ENCODE measurements around the gene ZNF134. TPM values are rescaled to one million over a fixed set of nuclear protein-coding genes. Genes with fewer than 3 reads are reported as not detected.

ZNF134 gene
- total RNA-seq, 1 experiment from 2014 or later, result 52.5 TPM

DNA sequence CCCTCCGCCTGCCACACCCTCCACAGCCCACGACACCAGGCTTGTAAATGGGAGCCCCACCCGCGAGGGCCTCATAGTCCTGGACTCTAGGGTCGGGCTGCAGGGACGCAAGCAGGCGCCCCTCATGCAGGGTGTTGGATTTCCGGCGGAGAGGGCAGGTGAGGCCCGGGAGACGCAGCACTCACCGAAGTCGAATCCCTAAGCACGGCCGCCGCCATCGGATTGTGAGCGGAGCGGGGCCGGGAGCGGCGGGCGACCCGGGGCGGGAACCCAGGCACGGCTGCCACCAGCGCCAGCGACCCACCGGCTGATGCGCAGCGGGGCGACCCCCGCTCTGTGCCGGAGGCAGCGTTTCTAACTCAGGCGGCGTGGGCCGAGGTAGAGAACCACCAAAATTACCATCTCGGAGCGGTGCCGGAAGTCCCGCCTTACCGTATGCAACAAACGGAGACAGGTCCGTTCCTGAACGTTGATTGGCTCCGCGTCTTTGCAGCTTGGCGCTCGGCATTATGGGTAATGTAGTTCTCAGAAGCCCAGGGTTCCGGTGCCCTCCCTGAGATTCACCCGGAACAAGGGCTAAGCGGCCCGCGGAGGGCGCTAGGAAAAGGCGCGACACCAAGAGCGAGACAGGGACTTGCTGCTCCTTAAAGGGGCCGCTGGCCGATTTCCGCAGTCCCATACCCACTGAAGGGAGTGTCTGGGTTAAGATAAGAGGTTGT lies 35.4 kb upstream of the ZNF134 start, which contains the start of gene ZNF416 (continued):
- TF ChIP-seq, protein P1, sequence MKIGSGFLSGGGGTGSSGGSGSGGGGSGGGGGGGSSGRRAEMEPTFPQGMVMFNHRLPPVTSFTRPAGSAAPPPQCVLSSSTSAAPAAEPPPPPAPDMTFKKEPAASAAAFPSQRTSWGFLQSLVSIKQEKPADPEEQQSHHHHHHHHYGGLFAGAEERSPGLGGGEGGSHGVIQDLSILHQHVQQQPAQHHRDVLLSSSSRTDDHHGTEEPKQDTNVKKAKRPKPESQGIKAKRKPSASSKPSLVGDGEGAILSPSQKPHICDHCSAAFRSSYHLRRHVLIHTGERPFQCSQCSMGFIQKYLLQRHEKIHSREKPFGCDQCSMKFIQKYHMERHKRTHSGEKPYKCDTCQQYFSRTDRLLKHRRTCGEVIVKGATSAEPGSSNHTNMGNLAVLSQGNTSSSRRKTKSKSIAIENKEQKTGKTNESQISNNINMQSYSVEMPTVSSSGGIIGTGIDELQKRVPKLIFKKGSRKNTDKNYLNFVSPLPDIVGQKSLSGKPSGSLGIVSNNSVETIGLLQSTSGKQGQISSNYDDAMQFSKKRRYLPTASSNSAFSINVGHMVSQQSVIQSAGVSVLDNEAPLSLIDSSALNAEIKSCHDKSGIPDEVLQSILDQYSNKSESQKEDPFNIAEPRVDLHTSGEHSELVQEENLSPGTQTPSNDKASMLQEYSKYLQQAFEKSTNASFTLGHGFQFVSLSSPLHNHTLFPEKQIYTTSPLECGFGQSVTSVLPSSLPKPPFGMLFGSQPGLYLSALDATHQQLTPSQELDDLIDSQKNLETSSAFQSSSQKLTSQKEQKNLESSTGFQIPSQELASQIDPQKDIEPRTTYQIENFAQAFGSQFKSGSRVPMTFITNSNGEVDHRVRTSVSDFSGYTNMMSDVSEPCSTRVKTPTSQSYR (CRISPR knock-in tag; IDR thresholded peaks at IDR 0.05), result no peak
- TF ChIP-seq, protein P2, sequence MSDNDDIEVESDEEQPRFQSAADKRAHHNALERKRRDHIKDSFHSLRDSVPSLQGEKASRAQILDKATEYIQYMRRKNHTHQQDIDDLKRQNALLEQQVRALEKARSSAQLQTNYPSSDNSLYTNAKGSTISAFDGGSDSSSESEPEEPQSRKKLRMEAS (CRISPR knock-in tag; IDR thresholded peaks at IDR 0.05), result peak; percentile 88
- TF ChIP-seq, protein P3, sequence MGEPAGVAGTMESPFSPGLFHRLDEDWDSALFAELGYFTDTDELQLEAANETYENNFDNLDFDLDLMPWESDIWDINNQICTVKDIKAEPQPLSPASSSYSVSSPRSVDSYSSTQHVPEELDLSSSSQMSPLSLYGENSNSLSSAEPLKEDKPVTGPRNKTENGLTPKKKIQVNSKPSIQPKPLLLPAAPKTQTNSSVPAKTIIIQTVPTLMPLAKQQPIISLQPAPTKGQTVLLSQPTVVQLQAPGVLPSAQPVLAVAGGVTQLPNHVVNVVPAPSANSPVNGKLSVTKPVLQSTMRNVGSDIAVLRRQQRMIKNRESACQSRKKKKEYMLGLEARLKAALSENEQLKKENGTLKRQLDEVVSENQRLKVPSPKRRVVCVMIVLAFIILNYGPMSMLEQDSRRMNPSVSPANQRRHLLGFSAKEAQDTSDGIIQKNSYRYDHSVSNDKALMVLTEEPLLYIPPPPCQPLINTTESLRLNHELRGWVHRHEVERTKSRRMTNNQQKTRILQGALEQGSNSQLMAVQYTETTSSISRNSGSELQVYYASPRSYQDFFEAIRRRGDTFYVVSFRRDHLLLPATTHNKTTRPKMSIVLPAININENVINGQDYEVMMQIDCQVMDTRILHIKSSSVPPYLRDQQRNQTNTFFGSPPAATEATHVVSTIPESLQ (CRISPR knock-in tag; IDR thresholded peaks at IDR 0.05), result no peak
- TF ChIP-seq, protein P4, sequence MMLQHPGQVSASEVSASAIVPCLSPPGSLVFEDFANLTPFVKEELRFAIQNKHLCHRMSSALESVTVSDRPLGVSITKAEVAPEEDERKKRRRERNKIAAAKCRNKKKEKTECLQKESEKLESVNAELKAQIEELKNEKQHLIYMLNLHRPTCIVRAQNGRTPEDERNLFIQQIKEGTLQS (CRISPR knock-in tag; conservative IDR thresholded peaks at IDR 0.05), result no peak
- TF ChIP-seq ZNF232 (CRISPR knock-in tag; IDR thresholded peaks at IDR 0.05) (no peak), ZNF121 (CRISPR knock-in tag; IDR thresholded peaks at IDR 0.05) (no peak), SOX15 (CRISPR knock-in tag; IDR thresholded peaks at IDR 0.05) (no peak), TEAD1 (CRISPR knock-in tag; IDR thresholded peaks at IDR 0.05) (no peak), ZBTB21 (CRISPR knock-in tag; IDR thresholded peaks at IDR 0.05; ENCODE audit: borderline replicate concordance) (no peak), SMAD3 (CRISPR knock-in tag; IDR thresholded peaks at IDR 0.05; ENCODE audit: borderline replicate concordance) (no peak), IRF2 (CRISPR knock-in tag; IDR thresholded peaks at IDR 0.05; ENCODE audit: borderline replicate concordance, low read depth) (no peak), ZNF423 (CRISPR knock-in tag; IDR thresholded peaks at IDR 0.05) (no peak), TP53 (CRISPR knock-in tag; IDR thresholded peaks at IDR 0.05) (no peak), ATF1 (CRISPR knock-in tag; IDR thresholded peaks at IDR 0.05) (no peak)
- TF ChIP-seq, protein P5, sequence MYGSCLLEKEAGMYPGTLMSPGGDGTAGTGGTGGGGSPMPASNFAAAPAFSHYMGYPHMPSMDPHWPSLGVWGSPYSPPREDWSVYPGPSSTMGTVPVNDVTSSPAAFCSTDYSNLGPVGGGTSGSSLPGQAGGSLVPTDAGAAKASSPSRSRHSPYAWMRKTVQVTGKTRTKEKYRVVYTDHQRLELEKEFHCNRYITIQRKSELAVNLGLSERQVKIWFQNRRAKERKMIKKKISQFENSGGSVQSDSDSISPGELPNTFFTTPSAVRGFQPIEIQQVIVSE (CRISPR knock-in tag; IDR thresholded peaks at IDR 0.05; ENCODE audit: borderline replicate concordance), result no peak
- TF ChIP-seq, protein P6, sequence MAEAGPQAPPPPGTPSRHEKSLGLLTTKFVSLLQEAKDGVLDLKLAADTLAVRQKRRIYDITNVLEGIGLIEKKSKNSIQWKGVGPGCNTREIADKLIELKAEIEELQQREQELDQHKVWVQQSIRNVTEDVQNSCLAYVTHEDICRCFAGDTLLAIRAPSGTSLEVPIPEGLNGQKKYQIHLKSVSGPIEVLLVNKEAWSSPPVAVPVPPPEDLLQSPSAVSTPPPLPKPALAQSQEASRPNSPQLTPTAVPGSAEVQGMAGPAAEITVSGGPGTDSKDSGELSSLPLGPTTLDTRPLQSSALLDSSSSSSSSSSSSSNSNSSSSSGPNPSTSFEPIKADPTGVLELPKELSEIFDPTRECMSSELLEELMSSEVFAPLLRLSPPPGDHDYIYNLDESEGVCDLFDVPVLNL (CRISPR knock-in tag; IDR thresholded peaks at IDR 0.05; ENCODE audit: borderline replicate concordance, low read depth), result no peak
- TF ChIP-seq, protein P7, sequence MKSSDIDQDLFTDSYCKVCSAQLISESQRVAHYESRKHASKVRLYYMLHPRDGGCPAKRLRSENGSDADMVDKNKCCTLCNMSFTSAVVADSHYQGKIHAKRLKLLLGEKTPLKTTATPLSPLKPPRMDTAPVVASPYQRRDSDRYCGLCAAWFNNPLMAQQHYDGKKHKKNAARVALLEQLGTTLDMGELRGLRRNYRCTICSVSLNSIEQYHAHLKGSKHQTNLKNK (CRISPR knock-in tag; IDR thresholded peaks at IDR 0.05), result no peak
- TF ChIP-seq, protein P8, sequence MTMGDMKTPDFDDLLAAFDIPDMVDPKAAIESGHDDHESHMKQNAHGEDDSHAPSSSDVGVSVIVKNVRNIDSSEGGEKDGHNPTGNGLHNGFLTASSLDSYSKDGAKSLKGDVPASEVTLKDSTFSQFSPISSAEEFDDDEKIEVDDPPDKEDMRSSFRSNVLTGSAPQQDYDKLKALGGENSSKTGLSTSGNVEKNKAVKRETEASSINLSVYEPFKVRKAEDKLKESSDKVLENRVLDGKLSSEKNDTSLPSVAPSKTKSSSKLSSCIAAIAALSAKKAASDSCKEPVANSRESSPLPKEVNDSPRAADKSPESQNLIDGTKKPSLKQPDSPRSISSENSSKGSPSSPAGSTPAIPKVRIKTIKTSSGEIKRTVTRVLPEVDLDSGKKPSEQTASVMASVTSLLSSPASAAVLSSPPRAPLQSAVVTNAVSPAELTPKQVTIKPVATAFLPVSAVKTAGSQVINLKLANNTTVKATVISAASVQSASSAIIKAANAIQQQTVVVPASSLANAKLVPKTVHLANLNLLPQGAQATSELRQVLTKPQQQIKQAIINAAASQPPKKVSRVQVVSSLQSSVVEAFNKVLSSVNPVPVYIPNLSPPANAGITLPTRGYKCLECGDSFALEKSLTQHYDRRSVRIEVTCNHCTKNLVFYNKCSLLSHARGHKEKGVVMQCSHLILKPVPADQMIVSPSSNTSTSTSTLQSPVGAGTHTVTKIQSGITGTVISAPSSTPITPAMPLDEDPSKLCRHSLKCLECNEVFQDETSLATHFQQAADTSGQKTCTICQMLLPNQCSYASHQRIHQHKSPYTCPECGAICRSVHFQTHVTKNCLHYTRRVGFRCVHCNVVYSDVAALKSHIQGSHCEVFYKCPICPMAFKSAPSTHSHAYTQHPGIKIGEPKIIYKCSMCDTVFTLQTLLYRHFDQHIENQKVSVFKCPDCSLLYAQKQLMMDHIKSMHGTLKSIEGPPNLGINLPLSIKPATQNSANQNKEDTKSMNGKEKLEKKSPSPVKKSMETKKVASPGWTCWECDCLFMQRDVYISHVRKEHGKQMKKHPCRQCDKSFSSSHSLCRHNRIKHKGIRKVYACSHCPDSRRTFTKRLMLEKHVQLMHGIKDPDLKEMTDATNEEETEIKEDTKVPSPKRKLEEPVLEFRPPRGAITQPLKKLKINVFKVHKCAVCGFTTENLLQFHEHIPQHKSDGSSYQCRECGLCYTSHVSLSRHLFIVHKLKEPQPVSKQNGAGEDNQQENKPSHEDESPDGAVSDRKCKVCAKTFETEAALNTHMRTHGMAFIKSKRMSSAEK (CRISPR knock-in tag; IDR thresholded peaks at IDR 0.05; ENCODE audit: borderline replicate concordance), result no peak
- TF ChIP-seq, protein P9, sequence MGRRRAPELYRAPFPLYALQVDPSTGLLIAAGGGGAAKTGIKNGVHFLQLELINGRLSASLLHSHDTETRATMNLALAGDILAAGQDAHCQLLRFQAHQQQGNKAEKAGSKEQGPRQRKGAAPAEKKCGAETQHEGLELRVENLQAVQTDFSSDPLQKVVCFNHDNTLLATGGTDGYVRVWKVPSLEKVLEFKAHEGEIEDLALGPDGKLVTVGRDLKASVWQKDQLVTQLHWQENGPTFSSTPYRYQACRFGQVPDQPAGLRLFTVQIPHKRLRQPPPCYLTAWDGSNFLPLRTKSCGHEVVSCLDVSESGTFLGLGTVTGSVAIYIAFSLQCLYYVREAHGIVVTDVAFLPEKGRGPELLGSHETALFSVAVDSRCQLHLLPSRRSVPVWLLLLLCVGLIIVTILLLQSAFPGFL (CRISPR knock-in tag; IDR thresholded peaks at IDR 0.05; ENCODE audit: borderline replicate concordance), result no peak
- TF ChIP-seq, protein P10, sequence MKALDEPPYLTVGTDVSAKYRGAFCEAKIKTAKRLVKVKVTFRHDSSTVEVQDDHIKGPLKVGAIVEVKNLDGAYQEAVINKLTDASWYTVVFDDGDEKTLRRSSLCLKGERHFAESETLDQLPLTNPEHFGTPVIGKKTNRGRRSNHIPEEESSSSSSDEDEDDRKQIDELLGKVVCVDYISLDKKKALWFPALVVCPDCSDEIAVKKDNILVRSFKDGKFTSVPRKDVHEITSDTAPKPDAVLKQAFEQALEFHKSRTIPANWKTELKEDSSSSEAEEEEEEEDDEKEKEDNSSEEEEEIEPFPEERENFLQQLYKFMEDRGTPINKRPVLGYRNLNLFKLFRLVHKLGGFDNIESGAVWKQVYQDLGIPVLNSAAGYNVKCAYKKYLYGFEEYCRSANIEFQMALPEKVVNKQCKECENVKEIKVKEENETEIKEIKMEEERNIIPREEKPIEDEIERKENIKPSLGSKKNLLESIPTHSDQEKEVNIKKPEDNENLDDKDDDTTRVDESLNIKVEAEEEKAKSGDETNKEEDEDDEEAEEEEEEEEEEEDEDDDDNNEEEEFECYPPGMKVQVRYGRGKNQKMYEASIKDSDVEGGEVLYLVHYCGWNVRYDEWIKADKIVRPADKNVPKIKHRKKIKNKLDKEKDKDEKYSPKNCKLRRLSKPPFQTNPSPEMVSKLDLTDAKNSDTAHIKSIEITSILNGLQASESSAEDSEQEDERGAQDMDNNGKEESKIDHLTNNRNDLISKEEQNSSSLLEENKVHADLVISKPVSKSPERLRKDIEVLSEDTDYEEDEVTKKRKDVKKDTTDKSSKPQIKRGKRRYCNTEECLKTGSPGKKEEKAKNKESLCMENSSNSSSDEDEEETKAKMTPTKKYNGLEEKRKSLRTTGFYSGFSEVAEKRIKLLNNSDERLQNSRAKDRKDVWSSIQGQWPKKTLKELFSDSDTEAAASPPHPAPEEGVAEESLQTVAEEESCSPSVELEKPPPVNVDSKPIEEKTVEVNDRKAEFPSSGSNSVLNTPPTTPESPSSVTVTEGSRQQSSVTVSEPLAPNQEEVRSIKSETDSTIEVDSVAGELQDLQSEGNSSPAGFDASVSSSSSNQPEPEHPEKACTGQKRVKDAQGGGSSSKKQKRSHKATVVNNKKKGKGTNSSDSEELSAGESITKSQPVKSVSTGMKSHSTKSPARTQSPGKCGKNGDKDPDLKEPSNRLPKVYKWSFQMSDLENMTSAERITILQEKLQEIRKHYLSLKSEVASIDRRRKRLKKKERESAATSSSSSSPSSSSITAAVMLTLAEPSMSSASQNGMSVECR (CRISPR knock-in tag; IDR thresholded peaks at IDR 0.05; ENCODE audit: borderline replicate concordance), result peak; percentile 85; the same call in 1 of the 2 replicates
